Osteocyte (in vitro differentiated cells): ENCODE data around the gene RIT2. TPM values are rescaled to one million over a fixed set of nuclear protein-coding genes. Genes with fewer than 3 reads are reported as not detected.

Source experiments
- DNase-seq: peaks from one replicate; pipeline ENCODE4 v3.0.0; 2021; ENCODE audit warnings: mixed read lengths; ENCODE audit not compliant: unreplicated experiment; ENCODE audit errors: extremely low spot score
- H3K27ac Mint-ChIP-seq: one replicate; pipeline ENCODE4 v1.8.0; 2021; ENCODE audit warnings: mild to moderate bottlenecking, mixed read lengths; ENCODE audit not compliant: unreplicated experiment
- H3K27me3 Mint-ChIP-seq: one replicate; pipeline ENCODE4 v1.8.0; 2021; ENCODE audit warnings: mixed read lengths; ENCODE audit not compliant: unreplicated experiment
- H3K36me3 Mint-ChIP-seq: one replicate; pipeline ENCODE4 v1.8.0; 2021; ENCODE audit warnings: mixed read lengths; ENCODE audit not compliant: unreplicated experiment
- H3K4me1 Mint-ChIP-seq: one replicate; pipeline ENCODE4 v1.8.0; 2021; ENCODE audit warnings: mixed read lengths; ENCODE audit not compliant: unreplicated experiment
- H3K4me3 Mint-ChIP-seq: one replicate; pipeline ENCODE4 v1.8.0; 2021; ENCODE audit warnings: mild to moderate bottlenecking, moderate library complexity, mixed read lengths; ENCODE audit not compliant: unreplicated experiment
- H3K9me3 Mint-ChIP-seq: one replicate; pipeline ENCODE4 v1.8.0; 2021; ENCODE audit warnings: mixed read lengths; ENCODE audit not compliant: unreplicated experiment
- total RNA-seq: library from RNA; stranded (reverse); gene quantifications from 2 replicates; pipeline ENCODE4 v1.2.1, GENCODE V29; 2021
- TF ChIP-seq, protein P1 (sequence below): fragments of 200-600 bp; sonication (generic); IDR thresholded peaks from 2 replicates; pipeline ENCODE4 v1.5.0; 2021; ENCODE audit warnings: antibody characterized with exemption, mild to moderate bottlenecking, moderate library complexity

The RIT2 gene
- total RNA-seq, 1 donor from 2014 or later, result not detected

DNA sequence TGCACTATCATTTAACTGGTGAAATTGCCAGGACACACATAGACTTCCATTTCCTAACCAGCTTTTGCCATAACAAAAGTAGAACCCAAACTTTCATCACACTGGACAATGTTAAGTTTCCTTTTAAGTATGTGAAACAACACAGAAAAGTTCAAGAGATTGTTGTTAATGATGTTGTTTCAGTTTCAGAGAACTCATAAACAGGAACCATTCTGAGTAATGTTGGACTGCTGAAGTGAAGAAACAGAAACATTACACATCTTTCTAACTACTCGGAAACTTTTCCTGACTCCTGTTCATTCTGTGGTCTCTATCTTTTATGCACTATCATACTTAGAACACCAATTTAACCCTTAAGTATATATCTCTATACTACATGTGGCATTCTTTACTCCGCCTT is 179.2 kb downstream of the RIT2 start:
- H3K36me3 Mint-ChIP-seq, result no peaks in the 10 kb centered on the region
- H3K9me3 Mint-ChIP-seq, result no peaks in the 10 kb centered on the region
- no peak overlapping the region for H3K4me3 Mint-ChIP-seq
- no peak for DNase-seq
- H3K27ac Mint-ChIP-seq, result no peak overlapping the region
- H3K27me3 Mint-ChIP-seq, result no peaks in the 10 kb centered on the region
- TF ChIP-seq, protein P1, sequence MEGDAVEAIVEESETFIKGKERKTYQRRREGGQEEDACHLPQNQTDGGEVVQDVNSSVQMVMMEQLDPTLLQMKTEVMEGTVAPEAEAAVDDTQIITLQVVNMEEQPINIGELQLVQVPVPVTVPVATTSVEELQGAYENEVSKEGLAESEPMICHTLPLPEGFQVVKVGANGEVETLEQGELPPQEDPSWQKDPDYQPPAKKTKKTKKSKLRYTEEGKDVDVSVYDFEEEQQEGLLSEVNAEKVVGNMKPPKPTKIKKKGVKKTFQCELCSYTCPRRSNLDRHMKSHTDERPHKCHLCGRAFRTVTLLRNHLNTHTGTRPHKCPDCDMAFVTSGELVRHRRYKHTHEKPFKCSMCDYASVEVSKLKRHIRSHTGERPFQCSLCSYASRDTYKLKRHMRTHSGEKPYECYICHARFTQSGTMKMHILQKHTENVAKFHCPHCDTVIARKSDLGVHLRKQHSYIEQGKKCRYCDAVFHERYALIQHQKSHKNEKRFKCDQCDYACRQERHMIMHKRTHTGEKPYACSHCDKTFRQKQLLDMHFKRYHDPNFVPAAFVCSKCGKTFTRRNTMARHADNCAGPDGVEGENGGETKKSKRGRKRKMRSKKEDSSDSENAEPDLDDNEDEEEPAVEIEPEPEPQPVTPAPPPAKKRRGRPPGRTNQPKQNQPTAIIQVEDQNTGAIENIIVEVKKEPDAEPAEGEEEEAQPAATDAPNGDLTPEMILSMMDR, result no peak
- no peaks in the 10 kb centered on the region for H3K4me1 Mint-ChIP-seq

DNA sequence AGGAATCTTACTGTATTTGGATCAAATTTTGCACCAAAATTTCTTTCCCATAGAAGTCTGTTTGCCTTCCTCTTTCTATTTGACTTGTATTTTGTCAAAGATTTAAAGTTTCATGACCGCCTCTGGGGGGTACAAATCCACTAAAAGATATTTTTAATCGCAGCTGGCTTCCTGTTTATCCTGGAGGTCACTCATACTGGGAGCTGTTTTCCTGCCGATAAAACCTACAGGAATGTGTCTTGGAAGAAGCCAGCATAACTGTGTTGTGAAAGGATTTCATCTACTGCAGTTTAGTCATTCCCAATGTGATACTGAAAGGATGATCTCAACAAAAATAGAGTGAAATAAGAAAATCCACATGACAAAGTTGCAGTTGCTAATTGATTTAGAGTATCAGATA is 184.0 kb downstream of the RIT2 start:
- Mint-ChIP-seq H3K4me1 (no peaks in the 10 kb centered on the region), H3K27me3 (no peaks in the 10 kb centered on the region), H3K36me3 (no peaks in the 10 kb centered on the region), H3K9me3 (no peaks in the 10 kb centered on the region), H3K4me3 (no peak overlapping the region), H3K27ac (no peak overlapping the region)
- no peak for DNase-seq
- TF ChIP-seq, protein P1, result no peak

DNA sequence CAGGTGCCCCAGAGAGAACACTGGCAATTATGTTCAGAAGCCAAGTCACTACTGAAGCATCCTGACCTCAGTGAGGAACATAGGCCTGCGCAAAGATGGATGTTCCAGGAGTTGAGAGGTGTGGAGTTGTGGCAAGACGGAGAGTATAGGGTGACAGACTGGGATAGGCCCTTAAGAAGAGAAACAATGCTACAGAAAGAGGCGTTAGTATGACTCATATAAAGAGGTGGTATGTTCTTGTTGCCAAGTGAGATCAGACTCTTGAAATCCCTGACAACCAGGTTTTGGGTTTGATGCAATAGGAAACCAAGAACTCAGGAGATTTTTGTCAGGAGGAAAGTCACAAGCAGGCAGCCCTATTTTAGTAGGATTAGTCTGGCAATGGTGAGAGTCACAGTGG is 185.6 kb downstream of the RIT2 start:
- Mint-ChIP-seq H3K4me3 (no peak overlapping the region), H3K36me3 (no peaks in the 10 kb centered on the region), H3K4me1 (no peaks in the 10 kb centered on the region), H3K27ac (no peak overlapping the region), H3K9me3 (no peaks in the 10 kb centered on the region), H3K27me3 (no peaks in the 10 kb centered on the region)
- no peak for DNase-seq
- TF ChIP-seq, protein P1, result no peak

DNA sequence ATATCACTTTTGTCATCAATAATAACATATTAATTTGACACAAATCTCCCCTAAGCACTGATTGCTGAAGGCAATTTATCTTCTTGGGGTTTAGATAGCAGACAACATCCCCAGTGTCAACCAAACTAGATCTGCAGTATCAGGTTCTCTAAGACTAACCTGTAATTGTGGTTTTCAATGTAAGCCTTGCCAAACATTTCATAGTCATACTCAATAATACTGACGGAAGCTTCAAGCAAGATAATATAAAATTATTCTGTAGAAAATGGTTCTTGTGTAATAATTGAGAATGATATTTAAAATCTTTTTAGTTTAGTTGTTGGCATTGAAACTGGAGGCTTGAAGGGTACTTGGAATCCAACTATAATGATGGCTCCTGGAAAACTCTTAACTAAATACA is 186.3 kb downstream of the RIT2 start:
- no peaks in the 10 kb centered on the region for H3K4me1 Mint-ChIP-seq
- no peak overlapping the region for H3K27ac Mint-ChIP-seq
- DNase-seq, result no peak
- H3K36me3 Mint-ChIP-seq, result no peaks in the 10 kb centered on the region
- no peaks in the 10 kb centered on the region for H3K9me3 Mint-ChIP-seq
- TF ChIP-seq, protein P1, result no peak
- no peak overlapping the region for H3K4me3 Mint-ChIP-seq
- no peaks in the 10 kb centered on the region for H3K27me3 Mint-ChIP-seq

DNA sequence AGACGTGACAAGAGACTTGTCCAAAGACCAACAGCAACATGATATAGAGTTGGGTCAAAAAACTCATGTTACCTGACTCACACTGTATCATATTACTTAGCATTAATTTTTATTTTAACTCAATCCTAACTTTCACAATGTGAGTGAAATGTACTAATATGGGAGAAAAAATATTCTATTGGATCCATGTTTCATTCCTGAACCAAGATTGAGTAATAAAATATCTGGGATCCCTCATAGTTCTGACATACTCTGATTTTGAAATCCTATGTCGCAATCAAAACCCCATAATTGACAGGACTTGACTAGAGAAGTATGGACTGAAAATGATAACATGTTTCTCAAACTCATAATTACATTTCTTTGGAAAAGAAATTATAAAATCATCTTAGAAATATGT is 190.4 kb downstream of the RIT2 start:
- no peak for DNase-seq
- H3K27ac Mint-ChIP-seq, result no peak overlapping the region

More for the DNA sequence above, 190.4 kb downstream of the RIT2 start:
- TF ChIP-seq, protein P1, result no peak
- H3K36me3 Mint-ChIP-seq, result no peaks in the 10 kb centered on the region
- H3K9me3 Mint-ChIP-seq, result no peaks in the 10 kb centered on the region
- no peaks in the 10 kb centered on the region for H3K4me1 Mint-ChIP-seq
- no peak overlapping the region for H3K4me3 Mint-ChIP-seq
- H3K27me3 Mint-ChIP-seq, result no peaks in the 10 kb centered on the region
